CD4-positive, alpha-beta memory T cell (primary cell): ENCODE measurements around the gene ATN1. TPM values are rescaled to one million over a fixed set of nuclear protein-coding genes. Genes with fewer than 3 reads are reported as not detected.

ENCODE experiments used
- CTCF ChIA-PET: fragments of 350-600 bp; sonication (Branson Sonifier 250); formaldehyde crosslinking; loops from one replicate; lab custom pipeline; 2021; ENCODE audit warnings: inconsistent platforms; ENCODE audit not compliant: partially characterized antibody; lab: Charles Lee
- POLR2A ChIA-PET: fragments of 350-600 bp; sonication (Branson Sonifier 250); formaldehyde crosslinking; loops from one replicate; lab custom pipeline; 2021; ENCODE audit not compliant: partially characterized antibody; lab: Charles Lee
- DNase-seq, 5 donors: peaks; one replicate each; pipeline versions ENCODE4 v3.0.0 to v3.0.0-alpha.2; 2020 to 2022; ENCODE audit warnings: mixed read lengths in 1 of 5
- H3K27ac ChIP-seq: one replicate; pipeline ENCODE4 v1.7.0; 2013; ENCODE audit warnings: low read depth, low read length
- H3K27me3 ChIP-seq: 2 replicates; pipeline ENCODE4 v1.7.0; 2013; ENCODE audit warnings: mild to moderate bottlenecking, low read length, moderate library complexity; ENCODE audit not compliant: insufficient read depth
- H3K36me3 ChIP-seq: 2 replicates; pipeline ENCODE4 v1.7.0; 2013; ENCODE audit warnings: mild to moderate bottlenecking, low read length, moderate library complexity; ENCODE audit not compliant: insufficient read depth
- H3K4me1 ChIP-seq: 2 replicates; pipeline ENCODE4 v1.7.0; 2013; ENCODE audit warnings: mild to moderate bottlenecking, low read length, moderate library complexity; ENCODE audit not compliant: insufficient read depth
- H3K4me3 ChIP-seq, 2 donors: one replicate each; pipeline ENCODE4 v1.7.0; 2013; ENCODE audit warnings: low read length in 2 of 2, mild to moderate bottlenecking in 1 of 2
- H3K9me3 ChIP-seq, 2 donors: one replicate each; pipeline ENCODE4 v1.7.0; 2013; ENCODE audit warnings: low read length in 2 of 2, control low read depth in 1 of 2; ENCODE audit not compliant: control insufficient read depth in 1 of 2
- H3K27ac Mint-ChIP-seq, 7 donors: one replicate each; pipeline ENCODE4 v1.8.0; 2020 to 2021; ENCODE audit warnings: mixed read lengths in 7 of 7, mild to moderate bottlenecking in 6 of 7, inconsistent platforms in 3 of 7, moderate library complexity in 3 of 7
- H3K27me3 Mint-ChIP-seq, 2 donors: one replicate each; pipeline ENCODE4 v1.8.0; 2020 to 2021; ENCODE audit warnings: mixed read lengths in 2 of 2
- H3K36me3 Mint-ChIP-seq, 2 donors: one replicate each; pipeline ENCODE4 v1.8.0; 2020 to 2021; ENCODE audit warnings: mixed read lengths in 2 of 2, inconsistent platforms in 1 of 2, mild to moderate bottlenecking in 1 of 2
- H3K4me1 Mint-ChIP-seq, 4 donors: one replicate each; pipeline ENCODE4 v1.8.0; 2020 to 2021; ENCODE audit warnings: mixed read lengths in 4 of 4, mild to moderate bottlenecking in 1 of 4
- H3K4me3 Mint-ChIP-seq, 8 donors: one replicate each; pipeline ENCODE4 v1.8.0; 2020 to 2021; ENCODE audit warnings: mixed read lengths in 8 of 8, mild to moderate bottlenecking in 7 of 8, moderate library complexity in 6 of 8, inconsistent platforms in 3 of 8
- H3K9me3 Mint-ChIP-seq, 8 donors: one replicate each; pipeline ENCODE4 v1.8.0; 2020 to 2021; ENCODE audit warnings: mixed read lengths in 8 of 8, mild to moderate bottlenecking in 5 of 8, inconsistent platforms in 3 of 8, moderate library complexity in 1 of 8
- intact Hi-C: fragments of 100-400 bp; cut with micrococcal nuclease; formaldehyde crosslinking; loops from one replicate; pipeline ENCODE4 v1.15.1; 2023
- polyA plus RNA-seq, 2 donors: library from polyadenylated mRNA; unstranded; fragments of 300-500 nt; fragmentation: Illumina TruSeq; gene quantifications; one replicate each; pipeline ENCODE4 v1.2.3, GENCODE V29; 2021
- total RNA-seq, 2 experiments: library from RNA; stranded (reverse); gene quantifications; one replicate each; pipeline ENCODE4 v1.2.3, GENCODE V29; 2021

The ATN1 gene
- total and polyA plus RNA-seq, 4 experiments from 2014 or later, result 0.16 to 33.0 (median 16.7) TPM

- ChIA-PET CTCF (interaction anchor here (0.9 to 13.5 kb wide), 8 partner anchors 10 to 150 kb away, joined by 3 to 774 read pairs (median 4); partner anchors contain the start of genes C12orf57, PTPN6, RNU7-1 and SPSB2), POLR2A (interaction anchor here (1.0 to 13.5 kb wide), 16 partner anchors 10 to 496 kb away, joined by 3 to 1807 read pairs (median 6); partner anchors contain the start of genes ATN1, C12orf57, C1RL and ENO2)
- Histone ChIP-seq H3K27me3 (no peaks in the 10 kb centered on the region), H3K27ac (peak overlapping the region; percentile 96), H3K36me3 (peaks cover 42% of the 10 kb centered on the region), H3K9me3 (no peaks in the 10 kb centered on the region), H3K4me1 (peaks cover 96% of the 10 kb centered on the region), H3K4me3 (peak overlapping the region; percentile 27 to 58)
- intact Hi-C loops, result no loop called here
- Mint-ChIP-seq H3K27me3 (peaks cover 0 to 3% of the 10 kb centered on the region in 2 donors), H3K27ac (peak overlapping the region; percentile 98 to 100 (median 99)), H3K4me1 (peaks cover 67 to 90% (median 78%) of the 10 kb centered on the region in 4 donors), H3K9me3 (no peaks in the 10 kb centered on the region), H3K36me3 (peaks cover 37 to 65% of the 10 kb centered on the region in 2 donors), H3K4me3 (peak overlapping the region; percentile 85 to 97 (median 94))
- peak in 1 of 5 donors; percentile 42 for DNase-seq
Measured at GRCh38 chr12:6958609-6959057, 30.9 kb downstream of the ATN1 start.

GRCh38 chr12:6959058-6959804, 31.5 kb downstream of the ATN1 start:
- peak overlapping the region; percentile 85 to 97 (median 94) for H3K4me3 Mint-ChIP-seq

GRCh38 chr12:6959805-6960592, 32.2 kb downstream of the ATN1 start:
- peaks cover 37 to 52% of the 10 kb centered on the region in 2 donors for H3K36me3 Mint-ChIP-seq
- no peak for DNase-seq

More at GRCh38 chr12:6959058-6959804, 31.5 kb downstream of the ATN1 start:
- peaks cover 37 to 59% of the 10 kb centered on the region in 2 donors for H3K36me3 Mint-ChIP-seq
- H3K4me1 Mint-ChIP-seq, result peaks cover 62 to 89% (median 76%) of the 10 kb centered on the region in 4 donors
- ChIA-PET POLR2A (interaction anchor here (1.0 to 13.5 kb wide), 17 partner anchors 9 to 496 kb away, joined by 3 to 1807 read pairs (median 5); partner anchors contain the start of genes ATN1, C12orf57, C1RL and CD4), CTCF (interaction anchor here (0.9 to 13.5 kb wide), 9 partner anchors 9 to 149 kb away, joined by 3 to 774 read pairs (median 3); partner anchors contain the start of genes C12orf57, PTPN6, RNU7-1 and SPSB2)
- intact Hi-C loops, result no loop called here
- no peaks in the 10 kb centered on the region for H3K9me3 ChIP-seq
- no peaks in the 10 kb centered on the region for H3K9me3 Mint-ChIP-seq
- H3K4me1 ChIP-seq, result peaks cover 94% of the 10 kb centered on the region
- H3K27me3 ChIP-seq, result no peaks in the 10 kb centered on the region
- H3K27ac ChIP-seq, result peak overlapping the region; percentile 96
- DNase-seq, result peak; percentile 83 to 91 (median 85)
- H3K27ac Mint-ChIP-seq, result peak overlapping the region; percentile 98 to 100 (median 99)
- H3K4me3 ChIP-seq, result peak overlapping the region; percentile 47 to 58
- no peaks in the 10 kb centered on the region for H3K27me3 Mint-ChIP-seq
- peaks cover 42% of the 10 kb centered on the region for H3K36me3 ChIP-seq

GRCh38 chr12:6960593-6961277, 33.0 kb downstream of the ATN1 start:
- Histone ChIP-seq H3K9me3 (no peaks in the 10 kb centered on the region), H3K36me3 (peaks cover 38% of the 10 kb centered on the region), H3K4me3 (peak overlapping the region; percentile 10 to 19), H3K4me1 (peaks cover 92% of the 10 kb centered on the region), H3K27me3 (no peaks in the 10 kb centered on the region), H3K27ac (peak overlapping the region; percentile 96)
- Mint-ChIP-seq H3K27ac (peak overlapping the region; percentile 98 to 99 (median 99)), H3K4me1 (peaks cover 57 to 86% (median 71%) of the 10 kb centered on the region in 4 donors), H3K27me3 (no peaks in the 10 kb centered on the region), H3K4me3 (peak overlapping the region in 7 of 8 donors; percentile 63 to 98 (median 84)), H3K9me3 (no peaks in the 10 kb centered on the region), H3K36me3 (peaks cover 40 to 56% of the 10 kb centered on the region in 2 donors)
- ChIA-PET CTCF (interaction anchor here (1.2 to 13.5 kb wide), 9 partner anchors 16 to 152 kb away, joined by 3 to 774 read pairs (median 8); partner anchors contain the start of genes C12orf57, C1RL, PTPN6 and RNU7-1), POLR2A (interaction anchor here (0.7 to 13.5 kb wide), 19 partner anchors 8 to 1010 kb away, joined by 3 to 1807 read pairs (median 6); partner anchors contain the start of genes ATN1, C12orf57, C1RL and CD4)
- peak in 3 of 5 donors; percentile 34 to 50 (median 40) for DNase-seq
- intact Hi-C loops, result loop anchor here (1.0 to 2.0 kb wide), 3 partner anchors 7 to 36 kb away; partner anchors contain the start of gene C12orf57

More at GRCh38 chr12:6959805-6960592, 32.2 kb downstream of the ATN1 start:
- H3K4me3 ChIP-seq, result peak overlapping the region in 1 of 2 donors; percentile 58
- ChIA-PET POLR2A (interaction anchor here (0.7 to 13.5 kb wide), 19 partner anchors 9 to 1011 kb away, joined by 3 to 1807 read pairs (median 8); partner anchors contain the start of genes ATN1, C12orf57, C1RL and CD4), CTCF (interaction anchor here (1.5 to 13.5 kb wide), 9 partner anchors 8 to 153 kb away, joined by 3 to 774 read pairs (median 8); partner anchors contain the start of genes C12orf57, PTPN6, RNU7-1 and SPSB2)
- peaks cover 94% of the 10 kb centered on the region for H3K4me1 ChIP-seq
- H3K27ac Mint-ChIP-seq, result peak overlapping the region; percentile 98 to 100 (median 99)
- peaks cover 38% of the 10 kb centered on the region for H3K36me3 ChIP-seq
- intact Hi-C loops, result loop anchor here (2.0 kb wide), 1 partner anchor 35 kb away; no protein-coding TSS in a partner anchor
- H3K9me3 ChIP-seq, result no peaks in the 10 kb centered on the region
- H3K4me3 Mint-ChIP-seq, result peak overlapping the region in 7 of 8 donors; percentile 63 to 98 (median 93)
- no peaks in the 10 kb centered on the region for H3K27me3 ChIP-seq
- peaks cover 58 to 89% (median 73%) of the 10 kb centered on the region in 4 donors for H3K4me1 Mint-ChIP-seq
- no peaks in the 10 kb centered on the region for H3K9me3 Mint-ChIP-seq
- peak overlapping the region; percentile 96 for H3K27ac ChIP-seq
- H3K27me3 Mint-ChIP-seq, result no peaks in the 10 kb centered on the region

DNA sequence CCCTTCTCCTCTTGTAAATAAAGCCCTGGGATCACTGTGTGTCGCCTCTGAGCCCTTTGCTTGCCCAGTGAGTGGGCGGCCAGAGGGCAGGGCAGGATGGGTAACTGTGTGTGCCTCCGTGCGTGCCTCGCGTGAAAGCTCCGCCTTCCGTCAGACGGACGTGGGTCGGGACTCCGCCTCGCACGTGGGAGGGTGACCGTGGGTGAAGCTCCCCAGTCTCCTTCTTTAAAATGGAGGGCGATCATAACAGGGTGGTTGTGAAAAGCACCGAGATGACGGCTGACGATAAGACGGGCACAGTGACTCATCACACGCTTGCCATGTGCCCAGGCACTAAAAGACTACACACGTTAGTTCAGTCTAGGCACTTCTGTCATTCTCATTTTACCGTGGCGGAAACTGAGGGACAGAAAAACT, 33.5 kb downstream of the ATN1 start:
- H3K36me3 ChIP-seq, result peaks cover 38% of the 10 kb centered on the region
- H3K4me1 Mint-ChIP-seq, result peaks cover 51 to 80% (median 65%) of the 10 kb centered on the region in 4 donors
- ChIA-PET POLR2A (interaction anchor here (0.8 to 13.5 kb wide), 19 partner anchors 8 to 1009 kb away, joined by 3 to 1807 read pairs (median 6); partner anchors contain the start of genes ATN1, C12orf57, C1RL and CDCA3), CTCF (interaction anchor here (1.2 to 13.5 kb wide), 8 partner anchors 17 to 152 kb away, joined by 3 to 774 read pairs (median 9); partner anchors contain the start of genes C12orf57, C1RL, PTPN6 and RNU7-1)
- no peaks in the 10 kb centered on the region for H3K27me3 Mint-ChIP-seq
- peaks cover 40 to 55% of the 10 kb centered on the region in 2 donors for H3K36me3 Mint-ChIP-seq
- peak; percentile 85 to 98 (median 89) for DNase-seq
- peak overlapping the region; percentile 98 to 99 (median 99) for H3K27ac Mint-ChIP-seq
- H3K27ac ChIP-seq, result peak overlapping the region; percentile 96
- H3K4me3 ChIP-seq, result peak overlapping the region; percentile 10 to 19
- peaks cover 86% of the 10 kb centered on the region for H3K4me1 ChIP-seq
- H3K27me3 ChIP-seq, result no peaks in the 10 kb centered on the region
- no peaks in the 10 kb centered on the region for H3K9me3 Mint-ChIP-seq
- intact Hi-C loops, result loop anchor here (1.0 to 2.0 kb wide), 3 partner anchors 8 to 36 kb away; partner anchors contain the start of gene C12orf57
- H3K4me3 Mint-ChIP-seq, result peak overlapping the region; percentile 63 to 98 (median 82)
- no peaks in the 10 kb centered on the region for H3K9me3 ChIP-seq
